ENCODE measurements around the gene RPAP2.
"Not testable (repeated sequence)": the region's sequence is repeated elsewhere in the genome, so short reads cannot be mapped to it uniquely, and the experiment has no call there.

- TF ChIP-seq, protein P1, sequence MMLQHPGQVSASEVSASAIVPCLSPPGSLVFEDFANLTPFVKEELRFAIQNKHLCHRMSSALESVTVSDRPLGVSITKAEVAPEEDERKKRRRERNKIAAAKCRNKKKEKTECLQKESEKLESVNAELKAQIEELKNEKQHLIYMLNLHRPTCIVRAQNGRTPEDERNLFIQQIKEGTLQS (CRISPR knock-in tag; conservative IDR thresholded peaks at IDR 0.05) = not testable (repeated sequence)
- not testable (repeated sequence) for TF ChIP-seq CREM (CRISPR knock-in tag; IDR thresholded peaks at IDR 0.05); CTCF (IDR thresholded peaks at IDR 0.05); NFYB (CRISPR knock-in tag; conservative IDR thresholded peaks at IDR 0.05; ENCODE audit: low read depth); ZNF263 (CRISPR knock-in tag; IDR thresholded peaks at IDR 0.05; ENCODE audit: low read depth); PRRX2 (CRISPR knock-in tag; IDR thresholded peaks at IDR 0.05); OVOL2 (CRISPR knock-in tag; IDR thresholded peaks at IDR 0.05; ENCODE audit: borderline replicate concordance); SMAD3 (CRISPR knock-in tag; IDR thresholded peaks at IDR 0.05; ENCODE audit: borderline replicate concordance); MAX (CRISPR knock-in tag; IDR thresholded peaks at IDR 0.05)
- TF ChIP-seq, protein P2, sequence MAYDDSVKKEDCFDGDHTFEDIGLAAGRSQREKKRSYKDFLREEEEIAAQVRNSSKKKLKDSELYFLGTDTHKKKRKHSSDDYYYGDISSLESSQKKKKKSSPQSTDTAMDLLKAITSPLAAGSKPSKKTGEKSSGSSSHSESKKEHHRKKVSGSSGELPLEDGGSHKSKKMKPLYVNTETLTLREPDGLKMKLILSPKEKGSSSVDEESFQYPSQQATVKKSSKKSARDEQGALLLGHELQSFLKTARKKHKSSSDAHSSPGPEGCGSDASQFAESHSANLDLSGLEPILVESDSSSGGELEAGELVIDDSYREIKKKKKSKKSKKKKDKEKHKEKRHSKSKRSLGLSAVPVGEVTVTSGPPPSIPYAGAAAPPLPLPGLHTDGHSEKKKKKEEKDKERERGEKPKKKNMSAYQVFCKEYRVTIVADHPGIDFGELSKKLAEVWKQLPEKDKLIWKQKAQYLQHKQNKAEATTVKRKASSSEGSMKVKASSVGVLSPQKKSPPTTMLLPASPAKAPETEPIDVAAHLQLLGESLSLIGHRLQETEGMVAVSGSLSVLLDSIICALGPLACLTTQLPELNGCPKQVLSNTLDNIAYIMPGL (CRISPR knock-in tag; IDR thresholded peaks at IDR 0.05) = not testable (repeated sequence)
- TF ChIP-seq, protein P3, sequence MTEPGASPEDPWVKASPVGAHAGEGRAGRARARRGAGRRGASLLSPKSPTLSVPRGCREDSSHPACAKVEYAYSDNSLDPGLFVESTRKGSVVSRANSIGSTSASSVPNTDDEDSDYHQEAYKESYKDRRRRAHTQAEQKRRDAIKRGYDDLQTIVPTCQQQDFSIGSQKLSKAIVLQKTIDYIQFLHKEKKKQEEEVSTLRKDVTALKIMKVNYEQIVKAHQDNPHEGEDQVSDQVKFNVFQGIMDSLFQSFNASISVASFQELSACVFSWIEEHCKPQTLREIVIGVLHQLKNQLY (CRISPR knock-in tag; IDR thresholded peaks at IDR 0.05) = not testable (repeated sequence)
These were observed 44.1 kb upstream of the RPAP2 start for GRCh38 chr1:92254714-92255113.

Data from WTC11 (cell line).